ENCODE data around the gene METRN.

- TF ChIP-seq REST (IDR thresholded peaks at IDR 0.05; ENCODE audit: insufficient read depth in 1 of 2, low read depth in 2 of 2, low read length in 2 of 2), result no peak
- no peak for TF ChIP-seq POLR2AphosphoS5 (IDR thresholded peaks at IDR 0.05; ENCODE audit: low read depth, low read length)
- no peak for TF ChIP-seq SIN3A (IDR thresholded peaks at IDR 0.05; ENCODE audit: borderline replicate concordance, insufficient read depth, low read length)
Observed at GRCh38 chr16:745739-746138, 30.8 kb downstream of the METRN start.
